Heart left ventricle (tissue), 13 donors: Measurements from ENCODE around the gene YJEFN3.

Experiments
- POLR2A ChIP-seq, 2 donors: fragments of 450-650 bp; IDR thresholded peaks; one replicate each; pipeline ENCODE4 v1.6.1; 2017; ENCODE audit warnings: antibody characterized with exemption in 2 of 2, mild to moderate bottlenecking in 2 of 2, moderate library complexity in 2 of 2
- TF ChIP-seq, protein P1 (sequence below), 12 donors: fragments of 200-600 bp; sonication (generic) in 4 of 12; IDR thresholded peaks; one replicate each; pipeline versions ENCODE4 v1.5.0 to v1.8.0; 2018 to 2022; ENCODE audit warnings: antibody characterized with exemption in 12 of 12, mild to moderate bottlenecking in 5 of 12
- donor health status: ischemic (EF 13 %, LVEDD 7.1; RV severe dilation, severe dysfunction).
- donor health status: DM: no; HTN: yes; CAD: no.
- donor health status: DM: no; HTN: no; CAD: no.
- donor health status: ischemic (EF 25% LVEDD 6.9; RV normal size, moderate dysfunction).
- donor health status: ischemic (EF 25% LVEDD 5.7; RV mildly dilated, moderate dysfunction).
- donor health status: ischemic (EF 35%, LVEDD 5.7; RV mildly dilated, moderate dysfunction).
- donor health status: nonischemic (EF 11% LVEDD 7.7; RV severe dilation, severe dysfunction).
- donor health status: DM: yes; HTN: yes; CAD: no.
- donor health status: PGD.
- donor health status: ischemic (EF 29% LVEDD 5.4; RV normal size, mild dysfunction).
- donor health status: nonischemic (EF 23%, LVEDD 6.1; RV moderate dilation, normal function).

DNA sequence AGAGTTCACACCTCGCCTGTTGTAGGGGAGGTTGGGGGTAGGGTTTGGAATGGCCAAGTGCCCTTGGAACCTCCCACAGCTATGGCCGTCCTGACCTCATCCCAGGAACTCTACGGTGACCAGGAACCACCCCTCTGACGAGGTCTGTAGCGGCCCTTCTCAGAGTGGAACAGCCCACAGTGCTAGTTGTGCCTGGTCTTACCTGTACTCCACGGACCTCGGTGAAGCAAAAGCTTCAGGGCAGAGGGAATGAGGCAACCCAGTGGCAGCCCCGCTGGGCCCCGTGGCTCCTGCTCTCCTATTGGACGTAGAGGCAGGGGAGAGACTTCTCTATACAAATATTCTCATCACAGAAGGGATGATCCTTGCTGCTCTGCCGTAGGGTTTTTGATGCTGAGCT lies 20.5 kb upstream of the YJEFN3 start:
- TF ChIP-seq, protein P1, sequence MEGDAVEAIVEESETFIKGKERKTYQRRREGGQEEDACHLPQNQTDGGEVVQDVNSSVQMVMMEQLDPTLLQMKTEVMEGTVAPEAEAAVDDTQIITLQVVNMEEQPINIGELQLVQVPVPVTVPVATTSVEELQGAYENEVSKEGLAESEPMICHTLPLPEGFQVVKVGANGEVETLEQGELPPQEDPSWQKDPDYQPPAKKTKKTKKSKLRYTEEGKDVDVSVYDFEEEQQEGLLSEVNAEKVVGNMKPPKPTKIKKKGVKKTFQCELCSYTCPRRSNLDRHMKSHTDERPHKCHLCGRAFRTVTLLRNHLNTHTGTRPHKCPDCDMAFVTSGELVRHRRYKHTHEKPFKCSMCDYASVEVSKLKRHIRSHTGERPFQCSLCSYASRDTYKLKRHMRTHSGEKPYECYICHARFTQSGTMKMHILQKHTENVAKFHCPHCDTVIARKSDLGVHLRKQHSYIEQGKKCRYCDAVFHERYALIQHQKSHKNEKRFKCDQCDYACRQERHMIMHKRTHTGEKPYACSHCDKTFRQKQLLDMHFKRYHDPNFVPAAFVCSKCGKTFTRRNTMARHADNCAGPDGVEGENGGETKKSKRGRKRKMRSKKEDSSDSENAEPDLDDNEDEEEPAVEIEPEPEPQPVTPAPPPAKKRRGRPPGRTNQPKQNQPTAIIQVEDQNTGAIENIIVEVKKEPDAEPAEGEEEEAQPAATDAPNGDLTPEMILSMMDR (IDR thresholded peaks at IDR 0.05) = no peak
- no peak for TF ChIP-seq POLR2A (IDR thresholded peaks at IDR 0.05)
